Endothelial cell of umbilical vein (primary cell): Measurements from ENCODE around the gene PFKL. TPM values are rescaled to one million over a fixed set of nuclear protein-coding genes. Genes with fewer than 3 reads are reported as not detected.

Source experiments
- BruUV-seq: library from RNA; stranded (reverse); fragments of 400-500 nt; replicated peaks from 2 replicates; lab custom pipeline; 2021; lab: Mats Ljungman, UMichigan
- CTCF ChIA-PET: fragments of 300-600, 350-600 bp; sonication (Branson Sonifier 250); formaldehyde crosslinking; loops from one replicate; lab custom pipeline; 2021; ENCODE audit warnings: antibody characterized with exemption, inconsistent platforms; lab: Charles Lee
- POLR2A ChIA-PET: fragments of 300-600, 350-600 bp; sonication (Branson Sonifier 250); formaldehyde crosslinking; loops from one replicate; lab custom pipeline; 2021; ENCODE audit warnings: antibody characterized with exemption, inconsistent platforms; lab: Charles Lee
- DNase-seq: peaks from one replicate; pipeline ENCODE4 v3.0.0-alpha.2; 2011; ENCODE audit warnings: low read depth, low spot score
- FAIRE-seq: peaks from 2 replicates; lab custom pipeline; 2011; peaks lifted over from hg19 to GRCh38; lab: Jason Lieb, UNC
- H2AFZ ChIP-seq: 2 replicates; pipeline ENCODE4 v1.6.0; 2012; ENCODE audit warnings: low read depth, low read length, control low read depth, inconsistent platforms
- H3K27ac ChIP-seq: 2 replicates; pipeline ENCODE4 v1.5.1; 2011; ENCODE audit warnings: low read depth, mild to moderate bottlenecking, control low read depth, low read length, moderate library complexity; ENCODE audit not compliant: insufficient read depth
- H3K27me3 ChIP-seq, 2 experiments: 2 replicates each; pipeline versions ENCODE4 v1.6.0 to v1.6.1; 2011; ENCODE audit warnings: low read length in 2 of 2, mixed read lengths in 1 of 2; ENCODE audit not compliant: control insufficient read depth in 2 of 2, insufficient read depth in 2 of 2
- H3K36me3 ChIP-seq, 2 experiments: 2 replicates in 1 of 2; 3 replicates in 1 of 2; pipeline ENCODE4 v1.5.1; 2011; ENCODE audit warnings: low read length in 2 of 2, mild to moderate bottlenecking in 1 of 2, moderate library complexity in 1 of 2; ENCODE audit not compliant: control insufficient read depth in 2 of 2, insufficient read depth in 2 of 2; ENCODE audit errors: extremely low read depth in 1 of 2
- H3K4me1 ChIP-seq: 3 replicates; pipeline ENCODE4 v1.5.1; 2011; ENCODE audit warnings: mild to moderate bottlenecking, low read length; ENCODE audit not compliant: control insufficient read depth, insufficient read depth; ENCODE audit errors: extremely low read depth
- H3K4me2 ChIP-seq: 2 replicates; pipeline ENCODE4 v1.6.1; 2011; ENCODE audit warnings: low read length, control low read depth, mixed read lengths; ENCODE audit not compliant: insufficient read depth
- H3K4me3 ChIP-seq, 3 experiments: fragments of 200-600 bp in 1 of 3; sonication (generic), shearing (Covaris generic) in 1 of 3; replicated peaks in 1 of 3; 2 replicates each; pipeline ENCODE4 v1.5.1; 2011 to 2016; ENCODE audit warnings: control low read depth in 3 of 3, low read length in 3 of 3, mild to moderate bottlenecking in 2 of 3, inconsistent platforms in 1 of 3, low read depth in 1 of 3, moderate library complexity in 1 of 3; ENCODE audit not compliant: insufficient read depth in 1 of 3
- H3K79me2 ChIP-seq: 2 replicates; pipeline ENCODE4 v1.6.0; 2012; ENCODE audit warnings: low read length, inconsistent platforms; ENCODE audit not compliant: control insufficient read depth, insufficient read depth
- H3K9ac ChIP-seq: replicated peaks from 2 replicates; pipeline ENCODE3; 2011; ENCODE audit warnings: low read length, control low read depth; ENCODE audit not compliant: insufficient read depth; ENCODE audit errors: extremely low read depth
- H3K9me1 ChIP-seq: replicated peaks from 3 replicates; pipeline ENCODE4 v1.6.0; 2011; ENCODE audit warnings: mild to moderate bottlenecking, low read length; ENCODE audit not compliant: control insufficient read depth, insufficient read depth; ENCODE audit errors: extremely low read depth
- H3K9me3 ChIP-seq: replicated peaks from 2 replicates; pipeline ENCODE4 v1.5.1; 2012; ENCODE audit warnings: low read length, inconsistent platforms; ENCODE audit not compliant: control insufficient read depth, insufficient read depth
- H4K20me1 ChIP-seq: replicated peaks from 2 replicates; pipeline ENCODE3; 2011; ENCODE audit warnings: mild to moderate bottlenecking, low read length; ENCODE audit not compliant: control insufficient read depth, insufficient read depth; ENCODE audit errors: extremely low read depth
- CTCF ChIP-seq, 2 donors: IDR thresholded peaks; 1 replicate in 1 of 2; 2 replicates in 1 of 2; pipeline ENCODE4 v1.5.1; 2011; ENCODE audit warnings: low read length in 2 of 2, mild to moderate bottlenecking in 2 of 2, moderate library complexity in 2 of 2, control low read depth in 1 of 2, inconsistent platforms in 1 of 2, low read depth in 1 of 2; ENCODE audit not compliant: insufficient read depth in 1 of 2; ENCODE audit errors: extremely low read depth in 1 of 2
- EZH2 ChIP-seq: IDR thresholded peaks from 2 replicates; pipeline ENCODE4 v1.6.1; 2012; ENCODE audit warnings: borderline replicate concordance, low read depth, mild to moderate bottlenecking, moderate library complexity, low read length, inconsistent platforms; ENCODE audit not compliant: severe bottlenecking
- FOS ChIP-seq: IDR thresholded peaks from 2 replicates; pipeline ENCODE4 v1.6.1; 2011; ENCODE audit warnings: mild to moderate bottlenecking, low read length, moderate library complexity, borderline replicate concordance; ENCODE audit not compliant: insufficient read depth
- GATA2 ChIP-seq: IDR thresholded peaks from 2 replicates; pipeline ENCODE4 v1.7.0; 2011; ENCODE audit warnings: low read depth, mild to moderate bottlenecking, moderate library complexity, mixed read lengths, low read length; ENCODE audit not compliant: insufficient read length, insufficient read depth
- JUN ChIP-seq: IDR thresholded peaks from 2 replicates; pipeline ENCODE4 v1.6.1; 2011; ENCODE audit warnings: borderline replicate concordance, low read depth; ENCODE audit not compliant: insufficient read length, insufficient read depth
- MAX ChIP-seq: IDR thresholded peaks from 2 replicates; pipeline ENCODE4 v1.6.1; 2011; ENCODE audit not compliant: insufficient read depth, insufficient read length
- MYC ChIP-seq: IDR thresholded peaks from one replicate; pipeline ENCODE4 v1.6.1; 2011; ENCODE audit warnings: mild to moderate bottlenecking, low read depth, low read length
- POLR2A ChIP-seq: IDR thresholded peaks from 2 replicates; pipeline ENCODE4 v1.6.1; 2012; ENCODE audit warnings: low read depth, mild to moderate bottlenecking, control low read depth, low read length
- POLR2AphosphoS5 ChIP-seq: IDR thresholded peaks from 2 replicates; pipeline ENCODE4 v1.6.1; 2012; ENCODE audit warnings: low read depth, mild to moderate bottlenecking, control low read depth, low read length, moderate library complexity; ENCODE audit not compliant: insufficient read depth
- dilution Hi-C: fragments of 300-500 bp; cut with MboI; formaldehyde crosslinking; loops from one replicate; pipeline ENCODE4 v1.15.0; 2019; ENCODE audit warnings: low sequenced_read_pairs; ENCODE audit not compliant: extremely low pct_ligation_motif_present
- intact Hi-C: fragments of 100-400 bp; cut with micrococcal nuclease; formaldehyde crosslinking; loops from one replicate; pipeline ENCODE4 v1.10.0; 2022
- polyA plus RNA-seq, 4 experiments: library from polyadenylated mRNA; depleted of rRNA in 3 of 4; stranded (reverse) in 3 of 4; unstranded in 1 of 4; fragments of >200 nt; gene quantifications; 2 replicates each; pipeline versions ENCODE4 v1.2.1 to v1.2.3, GENCODE V29; 2011 to 2012; ENCODE audit warnings: missing spikeins in 1 of 4
- total RNA-seq: library from RNA; stranded (reverse); gene quantifications from 2 replicates; pipeline ENCODE4 v1.2.3, GENCODE V29; 2021

The PFKL gene
- total and polyA plus RNA-seq, 2 donors (not counting 3 experiments of a cell fraction or from before 2014, with no cell fraction given): 137 to 154 TPM

DNA sequence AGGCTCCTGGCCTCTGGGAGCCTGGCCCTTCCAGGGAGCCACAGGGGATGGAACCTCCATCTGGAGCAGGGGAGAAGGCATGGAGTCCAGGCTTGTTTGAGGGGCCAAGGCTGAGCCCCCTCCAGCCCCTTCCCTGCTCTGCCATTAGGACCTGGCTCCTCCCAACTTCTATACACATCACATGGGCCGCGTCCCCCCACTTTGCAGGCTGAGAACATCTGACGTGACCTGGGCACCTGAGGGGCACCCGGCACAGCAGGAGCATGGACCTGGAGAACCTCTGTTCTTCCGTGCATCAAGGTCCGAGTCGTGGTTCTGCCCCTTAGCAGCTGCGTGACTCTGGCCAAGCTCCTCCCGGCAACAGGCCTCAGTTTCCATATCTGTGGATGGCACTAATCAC lies 18.1 kb upstream of the PFKL start:
- H3K79me2 ChIP-seq: no peaks in the 10 kb centered on the region
- H3K9me1 ChIP-seq: no peaks in the 10 kb centered on the region
- peaks cover 0 to 3% of the 10 kb centered on the region in 2 experiments for H3K27me3 ChIP-seq
- no peak overlapping the region for H3K9ac ChIP-seq
- FAIRE-seq (no peak), DNase-seq (no peak)
- CTCF ChIA-PET: no interaction called here
- no peaks in the 10 kb centered on the region for H4K20me1 ChIP-seq
- H2AFZ ChIP-seq: no peak overlapping the region
- intact Hi-C loops (no loop called here), dilution Hi-C loops (no loop called here)
- no peaks in the 10 kb centered on the region for H3K4me1 ChIP-seq
- POLR2A ChIA-PET: no interaction called here
- no peaks in the 10 kb centered on the region for H3K36me3 ChIP-seq
- TF ChIP-seq POLR2AphosphoS5 (no peak), JUN (no peak), MYC (no peak), EZH2 (no peak), FOS (no peak), GATA2 (no peak), POLR2A (no peak), CTCF (IDR thresholded peaks at IDR 0.05; ENCODE audit: extremely low read depth in 1 of 2, insufficient read depth in 1 of 2, low read depth in 1 of 2, low read length in 2 of 2) (no peak), MAX (no peak)
- no peak overlapping the region for H3K4me3 ChIP-seq
- no peak overlapping the region for H3K27ac ChIP-seq
- no peaks in the 10 kb centered on the region for H3K9me3 ChIP-seq
- H3K4me2 ChIP-seq: no peak overlapping the region
- BruUV-seq: no TSS peak
